ENCODE measurements around the gene CYP2D6.

The CYP2D6 gene

GRCh38 chr22:42079319-42080251, 51.0 kb downstream of the CYP2D6 start, which contains the start of gene SMDT1:
Gene SMDT1 (plus strand): TSS chr22:42079700. CDS start chr22:42079769, 69 bp downstream.
- FAIRE-seq: peak; percentile 93

- FAIRE-seq: no peak
These were observed 51.9 kb downstream of the CYP2D6 start for GRCh38 chr22:42078469-42079318.

GRCh38 chr22:42077486-42078125, 53.0 kb downstream of the CYP2D6 start:
- no peak for FAIRE-seq

GRCh38 chr22:42076764-42077485, 53.7 kb downstream of the CYP2D6 start:
- no peak for FAIRE-seq
